HG03060 (cell line): ENCODE data around the gene FBXO11.
"Not testable (repeated sequence)": the region's sequence is repeated elsewhere in the genome, so short reads cannot be mapped to it uniquely, and the experiment has no call there.

Experiments
- ATAC-seq: cut with Tn5 transposase; IDR thresholded peaks from one replicate; pipeline ENCODE4 v1.9.1; 2021; ENCODE audit warnings: low read depth, moderate number of reproducible peaks; ENCODE audit not compliant: unreplicated experiment

The FBXO11 gene

DNA sequence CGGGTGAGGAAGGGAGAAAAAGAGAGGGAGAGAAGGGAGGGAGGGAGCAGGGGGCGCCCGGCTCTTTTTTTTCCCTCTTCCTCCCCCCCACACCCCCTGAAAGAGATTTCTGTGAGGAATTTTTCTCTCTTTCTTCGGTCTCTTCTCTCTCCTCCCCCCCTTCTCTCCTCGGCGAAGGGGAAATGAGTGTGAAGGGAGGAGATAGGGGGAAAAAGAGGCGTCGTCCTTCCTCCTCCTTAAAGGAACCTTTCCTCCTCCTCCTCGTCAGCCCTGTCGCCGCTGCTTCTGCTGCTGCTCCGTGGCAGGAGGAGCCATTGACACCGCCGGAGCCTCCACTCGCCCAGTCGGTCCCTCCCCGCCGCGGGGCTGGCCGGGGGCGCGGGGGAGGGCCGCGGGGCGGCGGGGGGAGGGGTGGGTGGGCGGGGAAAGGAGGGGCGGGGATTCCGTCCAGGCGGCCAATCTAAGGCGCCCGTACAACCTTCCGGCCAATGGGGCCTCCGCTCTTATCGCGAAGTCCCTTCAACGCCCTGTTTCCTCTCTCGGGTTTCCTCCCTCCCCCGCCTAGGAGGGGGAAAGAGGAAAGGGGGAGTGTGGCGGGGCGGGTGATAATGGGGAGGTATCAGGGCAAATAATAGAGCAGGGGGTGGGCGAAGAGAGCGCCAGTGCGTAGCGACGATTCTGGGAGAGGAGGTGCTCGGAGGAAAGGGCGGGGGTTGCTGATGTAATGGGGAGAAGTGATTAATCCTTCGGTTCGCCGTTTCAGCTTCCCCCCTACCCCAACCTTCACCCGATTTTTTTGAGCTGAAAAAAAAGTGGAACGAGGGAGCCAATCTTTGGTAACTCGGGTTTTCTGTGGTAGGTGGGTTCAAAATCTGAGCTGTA, at the start of gene FBXO11:
Gene FBXO11 (minus strand): TSS at position 342 of the 882 bp plus-strand sequence. CDS start 778 bp downstream, outside the sequence.
- peak; percentile 87 for ATAC-seq

- ATAC-seq: no peak
Measured at GRCh38 chr2:47950340-47951301, 44.3 kb upstream of the FBXO11 start.

- no peak for ATAC-seq
Measured at GRCh38 chr2:47946593-47946992, 40.3 kb upstream of the FBXO11 start.

DNA sequence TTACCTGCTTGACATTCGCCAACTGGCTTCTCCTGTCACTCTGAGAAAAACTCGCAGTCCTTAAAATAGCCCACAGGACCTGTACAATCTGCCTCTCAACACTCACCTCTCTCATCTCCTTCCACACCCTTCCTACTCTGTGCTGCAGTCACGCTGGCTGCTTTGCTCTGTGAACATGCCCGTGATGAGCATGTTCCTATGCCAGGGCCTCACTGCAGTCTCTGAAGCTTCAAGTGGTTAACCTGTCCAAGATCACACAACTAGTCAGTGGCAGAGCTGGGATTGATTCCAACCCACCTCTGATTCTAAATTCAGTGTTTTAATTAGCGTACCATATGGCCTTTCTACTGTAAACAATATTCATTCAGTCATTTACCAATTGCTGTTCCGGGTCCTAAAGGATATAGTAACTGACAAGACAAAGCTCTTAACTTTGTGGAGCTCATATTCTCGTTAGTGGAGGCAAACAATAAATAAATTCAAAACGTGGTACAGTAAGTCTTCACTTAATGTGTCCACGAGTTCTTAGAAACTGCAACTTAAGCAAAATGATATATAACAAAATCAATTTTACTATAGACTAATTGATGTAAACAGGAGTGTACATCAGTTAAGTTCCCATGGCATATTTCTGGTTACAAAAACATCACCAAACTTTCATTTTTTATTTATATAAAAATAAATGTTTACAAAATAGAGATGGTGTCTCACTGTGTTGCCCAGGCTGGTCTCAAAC, 38.9 kb upstream of the FBXO11 start:
- ATAC-seq: no peak

DNA sequence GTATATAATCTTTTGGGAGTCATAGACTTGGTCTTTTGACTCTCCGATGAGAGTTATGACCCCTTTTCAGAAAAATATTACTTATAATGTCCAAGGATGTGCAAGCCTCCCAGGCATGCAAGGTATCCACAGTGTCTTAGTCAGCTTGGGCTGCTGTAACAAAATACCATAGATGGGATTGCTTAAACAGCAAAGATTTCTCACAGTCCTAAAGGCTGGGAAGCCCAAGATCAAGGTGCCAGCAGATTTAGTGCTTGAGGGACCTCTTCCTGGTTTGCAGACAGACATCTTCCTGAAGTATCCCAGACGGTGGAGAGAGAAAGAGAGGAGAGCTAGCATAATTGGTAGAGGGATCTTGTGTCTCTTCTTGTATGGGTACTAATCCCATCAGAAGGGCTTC, 35.6 kb upstream of the FBXO11 start:
- no peak for ATAC-seq

- no peak for ATAC-seq
Measured at GRCh38 chr2:47937677-47938076, 31.4 kb upstream of the FBXO11 start.

GRCh38 chr2:47935071-47935470, 28.8 kb upstream of the FBXO11 start:
- no peak for ATAC-seq

- ATAC-seq: no peak
Measured at GRCh38 chr2:47918043-47918442, 11.7 kb upstream of the FBXO11 start.

DNA sequence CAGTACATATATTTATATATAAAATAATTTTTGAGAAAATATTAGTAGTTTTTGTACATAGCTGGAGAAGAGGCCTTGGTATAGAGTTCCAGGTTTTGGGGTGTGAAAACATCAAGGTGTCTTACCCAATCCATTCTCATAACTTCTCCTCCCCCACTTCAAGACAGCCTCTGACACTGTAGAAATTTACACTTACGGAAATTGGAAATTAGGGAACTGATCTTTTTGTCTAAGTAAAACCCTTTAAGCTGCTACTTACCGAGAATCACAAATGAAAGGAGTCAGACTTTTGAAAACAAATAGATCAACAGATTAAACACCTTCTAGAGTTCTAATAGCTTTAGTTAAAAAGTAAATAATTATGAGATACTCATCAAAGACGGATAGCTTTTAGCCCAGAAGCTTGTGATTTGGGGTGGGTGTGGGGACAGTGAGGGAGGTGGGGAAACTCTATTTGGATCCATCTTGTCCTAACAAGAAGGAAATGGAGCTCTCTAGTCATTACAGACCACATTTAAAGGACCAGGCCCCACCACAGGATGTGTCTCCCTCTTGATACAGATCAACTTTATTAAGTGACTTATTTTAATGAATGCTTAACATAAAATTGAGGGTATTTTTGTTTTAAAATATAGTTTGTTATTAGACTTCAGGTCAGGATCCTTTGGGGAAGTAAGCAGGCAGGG, 11.1 kb upstream of the FBXO11 start:
- no peak for ATAC-seq

- ATAC-seq: no peak
Measured at GRCh38 chr2:47916412-47916811, 10.1 kb upstream of the FBXO11 start.

GRCh38 chr2:47910662-47911061, 4.4 kb upstream of the FBXO11 start:
- ATAC-seq: not testable (repeated sequence)

DNA sequence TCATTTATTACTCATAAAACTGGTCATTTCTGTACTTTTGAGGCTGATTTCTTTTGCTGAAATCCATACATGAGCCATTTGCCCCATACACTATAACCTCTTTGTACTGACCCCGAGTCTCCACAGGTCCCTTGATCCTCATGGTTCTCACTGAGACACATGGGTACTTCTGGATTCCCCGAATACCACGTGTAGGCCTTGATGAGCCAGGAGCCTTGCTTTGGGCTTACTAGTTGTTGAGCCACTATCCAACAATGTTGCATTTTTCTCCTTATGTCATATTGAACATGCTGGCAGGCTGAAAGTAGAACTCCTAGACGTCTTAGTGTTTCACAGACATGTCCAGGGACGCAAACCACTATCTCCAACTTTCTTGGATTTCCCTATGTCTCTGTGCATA, 2.4 kb upstream of the FBXO11 start:
- ATAC-seq: no peak

DNA sequence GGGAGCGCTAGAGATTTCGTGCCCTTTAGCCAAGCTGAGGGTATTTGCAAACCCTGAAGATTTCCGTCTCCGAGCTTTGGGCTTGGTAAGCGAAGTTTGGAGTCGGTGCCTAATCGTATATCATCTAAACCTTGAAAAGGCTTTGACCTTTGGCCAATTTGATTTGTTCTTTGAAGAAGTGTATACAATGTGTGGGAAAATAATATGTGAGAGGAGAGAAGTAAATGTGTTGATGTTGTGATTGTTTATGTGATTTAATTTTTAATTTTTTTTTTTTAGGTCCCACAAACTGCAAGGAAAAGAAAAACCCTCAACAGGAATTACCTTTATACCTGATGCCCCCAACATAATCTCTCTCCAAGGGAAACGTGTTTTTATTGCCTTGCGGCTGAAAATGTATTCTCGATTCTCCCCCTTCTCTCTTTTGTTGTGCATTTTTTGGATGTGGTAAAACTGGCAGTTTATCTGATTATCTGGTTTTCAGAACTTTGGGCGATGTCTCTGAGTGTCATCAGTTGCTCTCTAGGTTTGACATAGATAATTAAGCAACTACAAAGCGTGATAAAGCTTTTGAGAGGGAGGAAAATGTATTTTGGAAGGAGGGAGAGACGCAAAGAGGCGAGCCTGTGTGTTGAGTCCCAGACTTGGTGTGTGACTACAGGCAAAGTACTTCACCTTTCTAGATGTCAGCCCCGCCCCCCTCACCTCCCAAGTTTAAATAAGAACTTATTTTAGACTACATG, 912 bp upstream of the FBXO11 start:
- peak; percentile 31 for ATAC-seq

DNA sequence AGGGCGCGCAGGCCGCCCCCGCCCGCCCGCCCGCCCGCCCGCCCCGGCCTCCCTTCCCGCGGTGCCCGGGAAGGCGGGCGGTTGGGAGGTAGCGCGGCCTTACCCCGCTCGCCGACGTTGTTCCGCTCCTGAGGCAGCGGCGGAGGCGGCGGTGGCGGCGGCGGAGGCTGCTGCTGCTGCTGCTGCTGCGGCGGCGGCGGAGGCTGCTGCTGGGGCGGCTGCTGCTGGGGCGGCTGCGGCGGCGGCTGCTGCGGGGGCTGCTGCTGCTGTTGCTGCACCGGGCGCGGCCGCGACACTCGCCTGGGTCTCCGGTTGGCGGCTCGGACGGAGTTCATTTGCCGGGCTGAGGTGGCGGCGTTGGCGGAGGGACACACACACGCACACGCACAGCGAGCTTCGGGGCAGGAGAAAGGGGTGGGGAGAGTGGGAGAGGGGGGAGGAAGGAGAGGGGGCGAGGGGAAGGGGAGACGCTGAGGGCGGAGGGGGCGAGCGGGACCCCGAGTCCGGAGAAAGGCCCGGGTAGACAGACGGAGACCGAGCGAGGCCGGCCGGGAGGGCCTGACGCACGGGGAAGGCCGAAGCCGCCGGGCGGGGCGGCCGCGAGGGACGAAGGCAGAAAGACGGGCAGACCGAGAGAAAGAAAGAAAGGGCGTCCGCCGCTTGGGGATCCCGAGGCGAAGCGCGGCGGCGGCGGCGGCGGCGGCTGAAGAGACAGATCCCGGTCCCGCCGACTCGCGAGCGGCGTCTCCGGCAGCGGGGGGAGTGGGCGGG, 727 bp downstream of the FBXO11 start:
- ATAC-seq: no peak

GRCh38 chr2:47903781-47904490, 2.4 kb downstream of the FBXO11 start:
- ATAC-seq: no peak

DNA sequence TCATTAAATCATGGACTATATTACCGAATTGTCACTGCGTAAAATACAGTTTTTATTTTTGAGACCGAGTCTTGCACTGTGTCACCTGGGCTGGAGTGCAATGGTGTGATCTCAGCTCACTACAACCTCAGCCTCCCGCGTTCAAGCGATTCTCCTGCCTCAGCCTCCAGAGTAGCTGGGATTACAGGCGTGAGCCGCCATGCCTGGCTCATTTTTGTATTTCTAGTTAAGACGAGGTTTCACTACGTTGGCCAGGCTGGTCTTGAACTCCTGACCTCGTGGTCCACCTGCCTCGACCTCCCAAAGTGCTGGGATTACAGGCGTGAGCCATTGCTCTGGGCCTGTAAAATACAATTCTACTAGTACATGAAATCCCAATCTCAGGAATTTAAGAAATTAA, 4.4 kb downstream of the FBXO11 start:
- not testable (repeated sequence) for ATAC-seq

- ATAC-seq: no peak
Measured at GRCh38 chr2:47900857-47901256, 5.4 kb downstream of the FBXO11 start.
